T1000 (cell line): Measurements from ENCODE around the gene SMIM35.

ENCODE experiments used
- DNase-seq: peaks from one replicate; lab custom pipeline; 2025; ENCODE audit warnings: mixed read lengths; lab: John Stamatoyannopoulos, UW

Gene SMIM35

DNA sequence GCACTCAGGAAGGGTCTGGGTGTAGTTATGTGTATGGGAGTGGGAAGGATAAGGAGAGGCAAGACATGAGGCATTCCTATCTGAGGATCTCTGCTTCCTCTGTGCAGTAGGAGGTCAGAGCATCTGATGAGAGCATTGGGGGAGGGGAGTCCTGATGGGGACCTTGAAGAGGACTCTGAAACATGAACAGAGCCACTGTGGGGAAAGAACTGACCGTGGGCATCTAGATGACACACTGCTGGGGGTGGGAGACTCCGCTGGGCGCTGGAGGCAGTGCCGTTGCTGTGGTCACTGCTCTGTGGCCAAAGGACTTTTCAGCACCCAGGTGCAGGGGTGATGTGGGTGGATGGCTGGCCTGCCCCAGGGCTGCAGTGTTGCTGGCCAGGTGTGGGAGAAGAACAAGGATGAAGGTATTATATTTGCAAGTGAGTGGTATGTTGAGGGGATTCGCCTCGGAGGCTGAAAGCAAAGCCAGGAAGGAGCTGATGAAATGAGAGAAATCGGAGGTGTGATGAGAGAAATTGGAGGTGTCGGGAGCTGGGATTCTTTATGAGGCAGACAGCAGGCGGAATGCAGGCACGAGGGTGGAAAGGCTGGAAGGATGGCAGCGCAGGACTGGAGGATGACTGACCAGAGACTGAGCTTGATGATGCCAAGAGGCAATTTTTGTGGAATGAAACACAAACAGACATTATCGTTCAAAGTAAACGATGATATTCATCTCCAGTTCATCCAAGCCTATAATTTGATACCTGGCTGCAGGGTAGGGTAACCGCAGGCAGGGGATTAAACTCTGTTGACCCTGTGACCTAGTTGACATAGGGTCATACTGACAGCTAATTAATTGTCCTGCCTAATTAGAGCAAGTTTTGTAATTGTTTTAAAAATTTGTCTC lies 29.3 kb downstream of the SMIM35 start:
- no peak for DNase-seq

GRCh38 chr11:118056806-118057205 lies 30.0 kb downstream of the SMIM35 start:
- DNase-seq = no peak

GRCh38 chr11:118055966-118056365 lies 30.8 kb downstream of the SMIM35 start:
- no peak for DNase-seq

DNA sequence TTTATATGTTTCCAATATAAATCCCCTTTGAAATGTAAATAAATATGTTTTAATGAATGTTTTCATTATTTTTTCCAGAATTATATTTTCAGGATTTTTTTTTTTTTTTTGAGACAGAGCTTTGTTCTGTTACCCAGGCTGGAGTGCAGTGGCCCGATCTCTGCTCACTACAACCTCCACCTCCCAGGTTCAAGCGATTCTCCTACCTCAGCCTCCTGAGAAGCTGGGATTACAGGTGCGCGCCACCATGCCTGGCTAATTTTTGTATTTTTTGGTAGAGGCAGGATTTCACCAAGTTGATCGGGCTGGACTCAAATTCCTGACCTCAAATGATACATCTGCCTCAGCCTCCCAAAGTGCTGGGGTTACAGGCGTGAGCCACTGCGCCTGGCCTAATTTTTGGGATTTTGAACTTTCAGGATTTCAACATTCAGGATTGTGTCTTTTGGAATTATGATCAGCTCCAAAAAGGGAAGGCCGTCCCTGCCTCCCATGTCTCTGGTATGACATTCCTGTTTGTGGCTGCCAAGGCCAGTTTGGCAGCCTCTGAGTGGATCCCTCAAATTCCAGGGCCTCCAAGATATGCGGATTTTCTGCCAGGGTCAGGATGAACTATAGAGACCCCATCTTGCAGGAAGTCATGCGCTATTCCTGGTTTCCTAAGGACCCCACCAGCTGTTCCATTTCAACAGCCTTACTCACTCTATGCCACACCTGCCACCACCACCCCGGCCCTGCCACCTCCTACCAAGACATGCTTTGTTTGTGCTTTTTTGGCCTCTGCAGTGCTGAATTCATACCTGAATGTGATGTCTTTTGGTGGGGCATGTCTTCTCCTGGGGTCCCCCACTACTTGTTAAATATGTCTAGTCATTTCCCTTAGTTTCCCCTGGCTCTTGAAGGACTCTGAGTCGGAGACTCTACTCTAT lies 31.8 kb downstream of the SMIM35 start:
- no peak for DNase-seq

DNA sequence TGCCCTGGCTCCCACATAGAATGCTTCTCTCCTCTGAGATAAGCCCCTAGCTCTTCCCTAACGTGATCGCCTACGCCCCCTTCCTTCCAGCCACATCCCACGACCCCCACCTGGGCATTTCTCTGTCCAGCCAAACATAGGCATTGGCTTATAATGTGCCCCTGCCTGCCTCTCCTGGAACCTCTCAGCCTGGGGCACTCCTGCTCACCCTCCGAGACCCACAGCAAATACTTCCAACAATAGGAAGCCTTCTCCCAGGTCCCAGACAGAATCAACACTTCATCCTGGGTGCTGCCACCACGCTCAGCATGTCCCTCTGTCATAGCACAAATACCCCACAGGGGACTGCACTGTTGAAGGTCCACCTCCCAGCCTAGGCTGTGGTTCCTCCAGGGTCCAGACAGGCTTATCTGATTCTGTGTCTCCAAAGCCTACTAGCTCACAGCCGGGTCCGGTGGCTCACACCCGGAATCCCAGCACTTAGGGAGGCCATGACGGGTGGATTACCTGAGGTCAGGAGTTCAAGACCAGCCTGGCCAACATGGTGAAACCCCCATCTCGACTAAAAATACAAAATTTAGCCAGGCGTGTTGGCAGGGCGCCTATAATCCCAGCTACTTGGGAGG lies 34.1 kb downstream of the SMIM35 start:
- no peak for DNase-seq

GRCh38 chr11:118051611-118052461 lies 34.9 kb downstream of the SMIM35 start:
- DNase-seq = no peak

- no peak for DNase-seq
Observed at GRCh38 chr11:118051136-118051610, 35.6 kb downstream of the SMIM35 start.

DNA sequence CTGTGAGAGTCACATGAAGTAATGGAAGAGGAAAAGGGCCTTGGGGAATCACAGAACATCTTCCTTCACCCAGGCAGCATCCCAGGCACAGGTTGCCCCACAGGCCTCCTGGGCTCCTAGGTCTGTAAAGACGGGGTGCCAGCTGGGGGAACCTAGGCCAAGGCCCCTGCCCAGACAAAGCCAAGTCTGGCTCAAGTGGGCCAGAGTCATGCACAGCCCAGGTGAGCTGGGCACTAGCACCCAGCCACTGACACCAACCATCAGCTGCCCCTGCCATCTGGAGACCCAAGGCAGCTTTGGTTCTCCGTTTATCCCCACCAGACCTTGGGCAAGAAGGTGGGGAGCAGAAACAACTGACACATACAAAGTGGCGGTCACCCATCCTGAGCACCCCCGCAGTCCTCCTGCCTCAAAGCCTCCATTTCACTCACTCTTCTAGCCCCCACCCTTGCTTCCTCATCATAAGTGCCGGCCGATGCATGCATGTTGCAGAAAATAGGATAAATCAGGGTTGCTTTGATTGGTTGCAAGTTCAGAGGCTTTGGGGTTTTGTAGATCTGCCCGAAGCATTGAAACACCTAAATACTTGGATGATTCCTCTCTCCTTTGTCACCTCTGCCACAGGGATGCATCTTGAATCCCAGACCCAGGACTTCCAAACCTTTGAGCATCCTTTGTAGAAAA lies 36.4 kb downstream of the SMIM35 start:
- DNase-seq = no peak

GRCh38 chr11:118049771-118050170 lies 37.0 kb downstream of the SMIM35 start:
- no peak for DNase-seq

DNA sequence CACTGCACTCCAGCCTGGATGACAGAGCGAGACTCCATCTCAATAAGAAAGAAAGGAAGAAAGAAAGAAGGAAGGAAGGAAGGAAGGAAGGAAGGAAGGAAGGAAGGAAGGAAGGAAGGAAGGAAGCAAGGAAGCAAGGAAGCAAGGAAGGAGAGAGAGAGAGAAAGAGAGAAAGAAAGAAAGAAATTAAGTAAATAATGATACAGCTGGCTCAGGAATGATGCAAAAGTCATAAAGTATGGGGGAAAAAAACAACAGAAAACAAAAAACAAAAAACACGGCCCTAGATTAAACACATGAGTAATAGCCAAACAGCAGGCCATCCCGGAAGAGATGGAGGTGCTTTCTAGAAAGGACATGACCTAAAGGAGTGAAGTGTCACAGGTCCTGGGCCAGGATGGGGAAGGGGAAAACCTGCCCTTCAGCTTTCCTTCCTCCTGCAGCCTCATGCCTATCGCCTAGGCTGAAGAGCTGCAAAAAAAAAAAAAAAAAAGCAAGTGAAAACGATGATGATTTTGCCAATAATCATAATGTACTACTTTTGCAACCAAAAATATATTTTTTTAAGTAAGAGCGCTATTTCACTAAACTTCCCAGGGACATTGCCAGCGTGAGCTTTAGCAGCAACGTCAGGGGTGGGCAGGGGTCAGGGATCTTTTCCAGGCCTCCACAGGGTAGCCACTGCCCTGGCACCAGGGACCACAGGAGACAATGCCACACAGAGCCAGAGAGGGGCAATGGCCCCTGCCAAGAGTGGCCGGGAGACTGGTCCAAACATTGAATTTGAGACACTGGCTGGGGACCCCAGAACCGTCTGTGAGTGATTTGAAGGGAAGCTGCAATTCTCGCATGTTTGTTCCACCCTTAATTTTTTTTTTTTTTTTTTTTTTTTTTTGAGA lies 38.0 kb downstream of the SMIM35 start:
- DNase-seq = no peak

DNA sequence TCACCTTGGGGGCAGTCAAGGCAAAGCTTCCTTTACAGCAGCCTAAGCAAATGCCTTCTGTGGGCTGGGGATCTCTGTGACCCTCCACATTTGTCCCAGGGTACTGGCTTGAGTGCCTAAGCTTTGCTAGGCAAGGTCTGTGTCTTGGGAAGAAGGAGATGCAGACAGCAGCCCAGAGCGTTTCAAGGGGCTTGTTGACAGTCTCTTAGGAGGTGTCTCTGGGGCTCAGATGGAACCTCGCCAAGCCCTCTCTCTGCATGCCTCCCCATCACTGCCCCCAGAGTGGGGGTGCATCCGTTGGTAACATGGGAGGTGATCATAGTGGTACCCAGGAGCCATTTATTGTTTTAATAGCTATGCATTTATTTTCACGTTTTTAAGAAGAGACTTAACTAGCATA lies 39.0 kb downstream of the SMIM35 start:
- no peak for DNase-seq

- no peak for DNase-seq
Observed at GRCh38 chr11:118046964-118047700, 39.6 kb downstream of the SMIM35 start.

DNA sequence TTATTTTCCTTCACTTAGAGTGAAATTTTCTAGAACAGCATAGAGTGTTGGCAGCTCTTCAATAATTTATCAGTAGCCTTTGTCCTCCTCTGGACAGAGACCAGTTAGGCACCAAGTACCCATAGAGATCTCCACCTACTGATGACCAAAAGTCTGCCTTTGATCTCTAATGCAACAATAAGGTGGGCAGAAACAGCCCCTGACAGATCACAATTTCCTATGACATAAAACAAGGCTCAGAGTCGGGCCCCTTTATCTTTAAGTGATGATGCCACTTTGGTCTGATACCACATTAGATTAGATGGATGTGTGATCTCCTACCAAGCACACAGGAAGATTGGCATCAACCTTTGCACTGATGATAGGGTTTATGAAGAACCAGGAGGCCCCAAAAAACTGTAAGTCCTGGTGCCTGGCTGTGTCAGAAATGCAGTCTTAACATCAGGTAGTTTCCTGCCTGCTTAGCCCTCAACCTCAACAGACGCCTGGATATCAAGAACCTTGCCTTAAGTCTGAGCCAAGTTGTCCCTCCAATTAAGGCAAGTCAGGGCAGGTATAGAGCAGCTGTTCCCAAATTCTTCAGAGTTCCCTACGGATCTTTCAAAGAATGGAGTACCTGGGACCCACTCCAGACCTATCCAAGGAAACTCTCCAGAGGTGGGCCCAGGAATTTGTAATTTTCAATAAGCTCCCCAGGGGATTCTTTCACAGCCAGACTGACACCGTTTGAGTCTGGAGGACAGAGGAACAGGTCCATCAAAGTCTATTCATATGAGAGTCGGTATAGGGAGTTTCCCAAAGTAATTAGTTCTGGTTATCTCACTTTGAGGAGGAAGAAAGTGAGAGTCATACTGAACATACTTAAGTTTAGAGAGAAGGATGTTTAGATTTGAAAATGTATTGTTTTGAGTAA lies 40.5 kb downstream of the SMIM35 start:
- no peak for DNase-seq

DNA sequence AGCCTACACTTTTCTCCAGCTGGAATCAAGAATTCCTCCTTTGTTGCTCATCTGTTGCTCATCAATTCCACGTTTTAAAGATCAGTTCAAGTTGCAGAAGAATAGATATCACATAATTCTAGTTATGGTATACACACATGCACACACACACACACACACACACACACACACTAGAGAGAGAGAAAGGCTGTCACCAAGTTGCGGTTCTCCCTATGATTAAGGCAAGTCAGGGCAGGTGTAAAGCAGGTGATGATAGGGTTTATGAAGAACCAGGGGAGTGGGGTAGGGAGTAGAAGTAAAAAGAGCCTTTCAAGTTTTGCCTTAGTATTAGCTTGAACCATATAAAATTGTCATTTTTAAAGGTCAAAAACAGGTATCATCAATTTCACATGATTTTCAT lies 41.6 kb downstream of the SMIM35 start:
- DNase-seq = no peak

DNA sequence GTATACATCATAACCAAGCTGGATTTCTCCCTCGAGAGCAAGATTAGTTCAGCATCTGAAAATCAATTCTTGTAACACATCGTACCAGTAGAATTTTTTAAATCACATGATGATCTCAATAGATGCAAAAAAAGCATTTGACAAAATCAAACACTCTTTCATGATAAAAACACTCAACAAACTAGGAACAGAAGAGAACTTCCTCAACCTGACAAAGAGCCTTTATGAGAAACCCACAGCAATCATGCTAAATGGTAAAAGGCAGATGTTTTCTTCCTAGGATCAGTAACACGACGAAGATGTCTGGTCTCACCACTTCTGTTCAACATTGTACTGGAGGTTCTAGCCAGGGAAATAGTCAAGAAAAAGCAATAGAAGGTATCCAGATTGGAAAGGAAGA lies 44.0 kb downstream of the SMIM35 start:
- DNase-seq = no peak

DNA sequence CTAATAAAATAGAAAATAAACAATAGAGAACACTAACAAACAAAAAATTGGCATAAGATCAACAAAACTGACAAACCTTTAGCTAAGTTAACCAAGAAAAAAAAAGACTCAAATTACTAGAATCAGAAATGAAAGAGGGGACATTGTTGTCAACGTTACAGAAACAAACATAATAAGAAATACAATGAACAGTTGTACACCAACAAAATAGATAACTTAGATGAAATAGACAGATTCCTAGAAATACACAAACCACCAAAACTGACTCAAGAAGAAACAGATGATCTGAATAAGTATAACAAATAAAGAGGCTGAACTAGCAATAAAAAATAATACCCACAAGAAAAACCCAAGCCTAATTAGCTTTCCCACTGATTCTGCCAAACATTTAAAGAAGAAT lies 44.6 kb downstream of the SMIM35 start:
- DNase-seq = no peak

DNA sequence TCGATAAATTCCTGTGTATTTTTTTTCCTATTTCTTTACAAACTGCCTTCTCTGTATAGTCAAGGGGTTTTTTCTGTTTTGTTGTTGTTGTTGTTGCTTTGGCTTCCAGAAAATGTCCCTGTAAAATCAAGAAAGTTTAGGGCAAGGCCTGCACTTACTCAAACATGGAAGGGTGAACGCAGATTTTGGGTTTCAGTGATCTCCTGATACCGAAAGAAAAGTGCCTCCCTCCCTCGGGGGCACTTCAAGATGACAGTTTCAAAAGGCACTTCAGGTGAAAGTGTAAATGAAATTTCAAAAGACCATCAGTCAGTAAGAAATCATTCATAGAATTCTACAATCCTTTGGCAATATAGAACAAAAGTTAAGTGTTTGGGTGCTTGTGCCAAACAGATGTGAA lies 53.3 kb downstream of the SMIM35 start:
- DNase-seq = no peak

DNA sequence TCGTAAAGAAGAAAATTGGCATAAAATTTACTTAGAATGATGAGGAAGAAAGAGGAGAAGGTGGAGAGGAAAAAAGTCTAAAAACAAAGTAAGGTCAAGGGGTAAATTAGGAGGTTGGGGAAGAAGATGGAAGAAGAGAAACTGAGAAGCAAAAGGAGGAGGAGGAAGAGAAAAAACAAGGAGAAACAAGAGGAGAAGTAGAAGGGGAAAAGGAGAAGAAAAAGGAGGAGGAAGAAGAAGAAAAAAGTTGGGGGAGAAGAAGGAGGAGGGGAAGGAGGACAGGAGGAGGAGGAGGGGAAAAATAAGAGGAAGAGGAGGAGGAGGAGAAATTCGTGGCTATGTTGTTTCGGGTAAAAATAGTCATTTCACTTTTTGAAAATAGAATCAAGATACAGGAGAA lies 58.1 kb downstream of the SMIM35 start:
- no peak for DNase-seq
